Measurements from ENCODE around the gene WFDC11. TPM values are rescaled to one million over a fixed set of nuclear protein-coding genes. Genes with fewer than 3 reads are reported as not detected.
A peak's percentile ranks its signal among the peaks of the same experiment; 100 is the strongest.
"Not testable (repeated sequence)": the region's sequence is repeated elsewhere in the genome, so short reads cannot be mapped to it uniquely, and the experiment has no call there.

Gene WFDC11
- total RNA-seq, 1 experiment from 2014 or later, result not detected

- no peaks in the 10 kb centered on the region for H3K36me3 ChIP-seq
- no peak overlapping the region for H3K4me3 ChIP-seq
- no peaks in the 10 kb centered on the region for H3K9me3 ChIP-seq (replicated peaks)
- 0 out of 2 replicates have a peak, but pooled peaks cover 6% of the 10 kb centered on the region for H3K27me3 ChIP-seq (replicated peaks)
- no peaks in the 10 kb centered on the region for H3K4me1 ChIP-seq (replicated peaks)
- no peak overlapping the region for H3K27ac ChIP-seq
- no peak for DNase-seq (ENCODE audit: low read depth in 1 of 2, low spot score in 2 of 2)
Observed at GRCh38 chr20:45646875-45647274, 23.2 kb downstream of the WFDC11 start.

- H3K4me1 ChIP-seq (replicated peaks); H3K36me3 ChIP-seq; H3K27me3 ChIP-seq (replicated peaks); H3K4me3 ChIP-seq; H3K27ac ChIP-seq; H3K9me3 ChIP-seq (replicated peaks); DNase-seq (ENCODE audit: low read depth in 1 of 2, low spot score in 2 of 2): not testable (repeated sequence)
Observed at GRCh38 chr20:45645869-45646268, 24.2 kb downstream of the WFDC11 start.

- DNase-seq (ENCODE audit: low read depth in 1 of 2, low spot score in 2 of 2); H3K4me3 ChIP-seq; H3K27ac ChIP-seq; H3K9me3 ChIP-seq (replicated peaks); H3K4me1 ChIP-seq (replicated peaks); H3K36me3 ChIP-seq; H3K27me3 ChIP-seq (replicated peaks): not testable (repeated sequence)
Observed at GRCh38 chr20:45641076-45641475, 29.0 kb downstream of the WFDC11 start.

GRCh38 chr20:45639687-45640086 lies 30.4 kb downstream of the WFDC11 start:
- no peaks in the 10 kb centered on the region for H3K4me1 ChIP-seq (replicated peaks)
- H3K9me3 ChIP-seq (replicated peaks), result no peaks in the 10 kb centered on the region
- DNase-seq (ENCODE audit: low read depth in 1 of 2, low spot score in 2 of 2), result no peak
- no peak overlapping the region for H3K27ac ChIP-seq
- H3K27me3 ChIP-seq (replicated peaks), result no peaks in the 10 kb centered on the region
- H3K4me3 ChIP-seq, result no peak overlapping the region
- no peaks in the 10 kb centered on the region for H3K36me3 ChIP-seq

GRCh38 chr20:45636513-45636912 lies 33.5 kb downstream of the WFDC11 start:
- H3K27me3 ChIP-seq (replicated peaks), result no peaks in the 10 kb centered on the region; the same call in 1 of the 2 replicates
- H3K36me3 ChIP-seq, result no peaks in the 10 kb centered on the region
- H3K4me3 ChIP-seq, result no peak overlapping the region
- H3K27ac ChIP-seq, result no peak overlapping the region
- H3K9me3 ChIP-seq (replicated peaks), result no peaks in the 10 kb centered on the region
- DNase-seq (ENCODE audit: low read depth in 1 of 2, low spot score in 2 of 2), result no peak
- H3K4me1 ChIP-seq (replicated peaks), result no peaks in the 10 kb centered on the region

DNA sequence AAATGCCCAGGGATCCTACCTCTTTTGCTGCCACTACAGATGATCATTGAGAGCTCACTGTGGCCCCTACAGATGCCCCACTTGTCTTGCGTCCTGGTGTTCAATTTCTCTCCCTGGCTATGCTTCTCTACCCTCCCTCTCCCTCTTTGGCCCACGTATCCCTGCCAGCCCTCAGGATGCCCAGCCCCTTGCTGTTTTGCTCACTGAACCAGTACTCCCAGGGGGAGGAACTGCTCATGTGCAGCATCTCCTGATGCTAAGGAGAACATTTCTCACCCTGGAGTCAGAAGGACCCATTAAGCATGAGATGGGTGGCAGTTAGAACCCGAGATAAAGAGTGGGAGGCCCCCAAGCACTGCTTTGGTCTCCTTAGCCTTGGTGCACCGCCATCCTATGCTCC lies 38.9 kb downstream of the WFDC11 start, which contains the start of gene WFDC9:
Gene WFDC9, minus strand, starts transcription at position 101 of the 400 bp plus-strand sequence. CDS start 21,103 bp downstream, outside the sequence.
- Histone ChIP-seq H3K4me3 (no peak within 1 kb of the TSS), H3K27me3 (replicated peaks) (peaks cover 4% of the 10 kb centered on the region), H3K4me1 (replicated peaks) (no peaks in the 10 kb centered on the region), H3K36me3 (no peaks in the 10 kb centered on the region), H3K9me3 (replicated peaks) (no peaks in the 10 kb centered on the region), H3K27ac (no peak within 1 kb of the TSS)
- no peak for DNase-seq (ENCODE audit: low read depth in 1 of 2, low spot score in 2 of 2)

DNA sequence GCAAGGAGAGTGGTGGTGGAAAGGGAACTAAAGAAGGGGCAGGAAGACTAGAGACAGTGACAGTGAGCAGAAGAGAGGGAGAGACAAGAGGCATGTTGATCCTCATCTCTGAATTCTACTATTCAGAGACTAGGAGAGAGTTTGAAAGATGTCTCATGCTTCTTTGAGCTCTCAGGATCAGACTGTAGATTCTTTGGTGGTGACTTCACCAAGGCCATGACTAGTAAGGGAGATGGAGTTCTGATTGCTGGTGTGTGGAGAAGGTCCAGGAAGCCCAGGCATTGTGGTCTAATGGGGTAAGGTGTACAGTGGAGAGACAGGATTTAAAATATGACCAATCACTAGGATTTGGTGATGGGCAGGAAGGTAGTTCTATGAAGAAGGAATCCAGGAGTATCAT lies 39.7 kb downstream of the WFDC11 start:
- Histone ChIP-seq H3K9me3 (replicated peaks) (no peaks in the 10 kb centered on the region), H3K27me3 (replicated peaks) (peaks cover 4% of the 10 kb centered on the region), H3K27ac (no peak overlapping the region), H3K36me3 (no peaks in the 10 kb centered on the region), H3K4me1 (replicated peaks) (no peaks in the 10 kb centered on the region), H3K4me3 (no peak overlapping the region)
- no peak for DNase-seq (ENCODE audit: low read depth in 1 of 2, low spot score in 2 of 2)

- Histone ChIP-seq H3K4me1 (replicated peaks) (no peaks in the 10 kb centered on the region), H3K36me3 (no peaks in the 10 kb centered on the region), H3K27me3 (replicated peaks) (peaks cover 4% of the 10 kb centered on the region), H3K27ac (no peak within 1 kb of the TSS), H3K9me3 (replicated peaks) (no peaks in the 10 kb centered on the region), H3K4me3 (no peak within 1 kb of the TSS)
- peak in 1 of 2 experiments; percentile 32 for DNase-seq (ENCODE audit: low read depth in 1 of 2, low spot score in 2 of 2)
Observed at GRCh38 chr20:45629496-45630100, 40.4 kb downstream of the WFDC11 start, which contains the start of gene WFDC10A. WFDC10A (plus strand) TSS chr20:45629739; CDS start chr20:45629814, 75 bp downstream.

DNA sequence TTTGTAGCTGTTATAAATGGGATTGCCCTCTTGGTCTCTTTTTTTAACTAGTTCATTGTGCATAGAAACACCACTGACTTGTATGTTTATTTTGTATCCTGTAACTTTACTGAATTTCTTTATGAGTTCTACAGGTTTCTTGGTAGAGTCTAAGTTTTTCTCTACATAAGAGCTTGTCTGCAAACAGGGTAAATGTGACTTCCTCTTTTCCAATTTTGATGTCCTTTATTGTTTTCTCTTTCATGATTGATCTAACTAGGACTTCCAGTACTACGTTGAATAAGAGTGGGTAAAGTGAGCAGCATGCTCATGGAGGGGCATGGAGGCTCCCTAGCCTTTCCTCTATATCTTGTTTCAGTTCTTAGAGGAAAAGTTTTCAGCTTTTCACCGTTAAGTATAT lies 43.5 kb downstream of the WFDC11 start:
- H3K4me1 ChIP-seq (replicated peaks), result no peaks in the 10 kb centered on the region

DNA sequence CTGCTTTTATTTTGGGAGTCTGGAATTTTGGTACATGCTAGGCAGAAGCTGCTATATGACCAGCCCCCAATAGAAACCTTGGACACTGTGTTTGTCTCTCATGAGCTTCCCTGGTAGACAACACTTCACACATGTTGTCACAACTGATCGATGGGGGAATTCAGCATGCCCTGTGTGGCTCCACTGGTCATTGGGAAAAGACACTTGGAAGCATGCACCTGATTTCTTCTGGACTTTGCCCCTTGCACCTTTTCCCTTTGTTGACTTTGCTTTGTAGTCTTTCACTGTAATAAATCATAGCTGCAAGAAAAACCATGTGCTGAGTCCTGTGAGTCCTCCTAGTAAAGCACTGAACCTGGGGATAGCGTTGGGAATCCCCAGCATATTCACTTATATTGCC lies 48.4 kb downstream of the WFDC11 start:
- Histone ChIP-seq H3K27me3 (replicated peaks) (no peaks in the 10 kb centered on the region), H3K4me1 (replicated peaks) (no peaks in the 10 kb centered on the region), H3K27ac (no peak overlapping the region), H3K36me3 (no peaks in the 10 kb centered on the region), H3K4me3 (no peak overlapping the region), H3K9me3 (replicated peaks) (no peaks in the 10 kb centered on the region)
- no peak for DNase-seq (ENCODE audit: low read depth in 1 of 2, low spot score in 2 of 2)

More for the DNA sequence above, 43.5 kb downstream of the WFDC11 start:
- Histone ChIP-seq H3K4me3 (no peak overlapping the region), H3K27ac (no peak overlapping the region), H3K36me3 (no peaks in the 10 kb centered on the region), H3K27me3 (replicated peaks) (peaks cover 4% of the 10 kb centered on the region; the same call in 1 of the 2 replicates), H3K9me3 (replicated peaks) (no peaks in the 10 kb centered on the region)
- DNase-seq (ENCODE audit: low read depth in 1 of 2, low spot score in 2 of 2), result no peak

GRCh38 chr20:45617591-45617990 lies 52.4 kb downstream of the WFDC11 start:
- no peaks in the 10 kb centered on the region; the same call in 1 of the 2 replicates for H3K27me3 ChIP-seq (replicated peaks)
- no peak for DNase-seq (ENCODE audit: low read depth in 1 of 2, low spot score in 2 of 2)
- no peaks in the 10 kb centered on the region for H3K4me1 ChIP-seq (replicated peaks)
- H3K9me3 ChIP-seq (replicated peaks), result no peaks in the 10 kb centered on the region
- H3K27ac ChIP-seq, result no peak overlapping the region
- no peak overlapping the region for H3K4me3 ChIP-seq
- H3K36me3 ChIP-seq, result no peaks in the 10 kb centered on the region

DNA sequence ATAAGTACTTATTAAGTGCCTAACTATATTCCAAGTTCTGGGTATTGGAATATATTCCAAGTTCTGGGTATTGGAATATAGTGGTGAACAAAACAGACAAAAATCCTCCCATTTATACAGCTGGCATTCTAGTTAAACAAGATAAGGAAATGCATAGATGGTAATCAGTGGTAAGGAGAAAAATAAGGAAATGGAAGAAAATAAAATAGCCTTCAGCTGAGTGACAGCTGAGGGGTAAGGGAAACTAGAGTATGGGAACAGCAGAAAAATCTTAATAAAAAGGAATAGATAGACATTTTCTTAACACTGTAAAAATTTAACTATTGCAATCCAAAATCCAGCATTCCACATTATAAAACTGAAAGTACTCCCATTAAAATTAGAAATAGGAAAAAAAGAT lies 57.7 kb downstream of the WFDC11 start:
- H3K4me3 ChIP-seq, result no peak overlapping the region
- no peaks in the 10 kb centered on the region for H3K4me1 ChIP-seq (replicated peaks)
- no peak for DNase-seq (ENCODE audit: low read depth in 1 of 2, low spot score in 2 of 2)
- H3K9me3 ChIP-seq (replicated peaks), result no peaks in the 10 kb centered on the region
- H3K36me3 ChIP-seq, result no peaks in the 10 kb centered on the region
- H3K27me3 ChIP-seq (replicated peaks), result peaks cover 6% of the 10 kb centered on the region; the same call in 1 of the 2 replicates
- no peak overlapping the region for H3K27ac ChIP-seq

- DNase-seq (ENCODE audit: low read depth in 1 of 2, low spot score in 2 of 2), result no peak
- peaks cover 6% of the 10 kb centered on the region; the same call in 1 of the 2 replicates for H3K27me3 ChIP-seq (replicated peaks)
- H3K27ac ChIP-seq, result no peak overlapping the region
- H3K4me3 ChIP-seq, result no peak overlapping the region
- H3K4me1 ChIP-seq (replicated peaks), result no peaks in the 10 kb centered on the region
- H3K36me3 ChIP-seq, result no peaks in the 10 kb centered on the region
- no peaks in the 10 kb centered on the region; the same call in 1 of the 2 replicates for H3K9me3 ChIP-seq (replicated peaks)
Observed at GRCh38 chr20:45611054-45611453, 59.0 kb downstream of the WFDC11 start.

- H3K4me1 ChIP-seq (replicated peaks), result no peaks in the 10 kb centered on the region
- H3K36me3 ChIP-seq, result no peaks in the 10 kb centered on the region
- no peaks in the 10 kb centered on the region; the same call in 1 of the 2 replicates for H3K9me3 ChIP-seq (replicated peaks)
- peaks cover 9% of the 10 kb centered on the region; the same call in 1 of the 2 replicates for H3K27me3 ChIP-seq (replicated peaks)
- no peak for DNase-seq (ENCODE audit: low read depth in 1 of 2, low spot score in 2 of 2)
- no peak overlapping the region for H3K4me3 ChIP-seq
- no peak overlapping the region for H3K27ac ChIP-seq
Observed at GRCh38 chr20:45607810-45608209, 62.2 kb downstream of the WFDC11 start.

Data from SJSA1 (cell line).